ENCODE measurements around the gene CSF2RB. TPM values are rescaled to one million over a fixed set of nuclear protein-coding genes. Genes with fewer than 3 reads are reported as not detected.

The CSF2RB gene
- polyA plus RNA-seq (2011; rRNA removed) (not detected in 2 replicates), polyA minus RNA-seq (2011; rRNA and poly(A)+ RNA removed) (not detected in 2 replicates)

GRCh38 chr22:36913427-36914389 is at the start of gene CSF2RB:
TSS of gene CSF2RB (plus strand) at chr22:36913628. CDS start at chr22:36922208, 8,580 bp downstream.
- no peak for TF ChIP-seq CTCF (IDR thresholded peaks at IDR 0.05; ENCODE audit: low read depth, low read length)
- Histone ChIP-seq H3K27me3 (ENCODE audit: control insufficient read depth, insufficient read depth, low read length) (peaks cover 8% of the 10 kb centered on the region), H3K4me3 (ENCODE audit: low read depth, low read length) (no peak within 1 kb of the TSS), H3K9me3 (ENCODE audit: control insufficient read depth, insufficient read depth, low read length) (no peaks in the 10 kb centered on the region), H3K27ac (ENCODE audit: low read depth, low read length) (no peak within 1 kb of the TSS)
- ChIA-PET CTCF (interaction anchor here (0.9 kb wide), 1 partner anchor 57 kb away, joined by 3 read pairs; no protein-coding TSS in a partner anchor), POLR2A (no interaction called here)
- DNase-seq (ENCODE audit: low read depth, low spot score): no peak

DNA sequence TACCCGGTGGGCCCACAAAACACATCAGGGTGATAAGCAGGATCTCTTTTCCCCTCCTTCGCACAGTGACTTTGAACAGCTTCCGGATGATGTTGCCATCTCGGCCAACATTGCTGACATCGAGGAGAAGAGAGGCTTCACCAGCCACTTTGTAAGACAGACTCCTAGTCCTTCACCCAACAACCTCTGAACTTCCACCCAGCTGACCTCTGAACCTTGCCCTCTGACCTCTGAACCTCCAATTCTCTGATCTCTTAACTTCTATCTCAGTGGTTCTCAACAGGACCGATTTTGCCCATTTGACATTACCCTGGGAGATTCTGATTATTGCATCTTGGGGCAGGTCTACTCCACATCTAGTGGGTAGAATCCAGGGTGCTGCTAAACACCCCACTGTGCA is 49.4 kb upstream of the CSF2RB start:
- POLR2A ChIA-PET: no interaction called here
- Histone ChIP-seq H3K27ac (ENCODE audit: low read depth, low read length) (no peak overlapping the region), H3K27me3 (ENCODE audit: control insufficient read depth, insufficient read depth, low read length) (peaks cover 4% of the 10 kb centered on the region), H3K9me3 (ENCODE audit: control insufficient read depth, insufficient read depth, low read length) (no peaks in the 10 kb centered on the region), H3K4me3 (ENCODE audit: low read depth, low read length) (no peak overlapping the region)
- TF ChIP-seq CTCF (IDR thresholded peaks at IDR 0.05; ENCODE audit: low read depth, low read length): no peak
- CTCF ChIA-PET: interaction anchor here (2.2 kb wide), 1 partner anchor 8 kb away, joined by 12 read pairs; no protein-coding TSS in a partner anchor
- DNase-seq (ENCODE audit: low read depth, low spot score): no peak

DNA sequence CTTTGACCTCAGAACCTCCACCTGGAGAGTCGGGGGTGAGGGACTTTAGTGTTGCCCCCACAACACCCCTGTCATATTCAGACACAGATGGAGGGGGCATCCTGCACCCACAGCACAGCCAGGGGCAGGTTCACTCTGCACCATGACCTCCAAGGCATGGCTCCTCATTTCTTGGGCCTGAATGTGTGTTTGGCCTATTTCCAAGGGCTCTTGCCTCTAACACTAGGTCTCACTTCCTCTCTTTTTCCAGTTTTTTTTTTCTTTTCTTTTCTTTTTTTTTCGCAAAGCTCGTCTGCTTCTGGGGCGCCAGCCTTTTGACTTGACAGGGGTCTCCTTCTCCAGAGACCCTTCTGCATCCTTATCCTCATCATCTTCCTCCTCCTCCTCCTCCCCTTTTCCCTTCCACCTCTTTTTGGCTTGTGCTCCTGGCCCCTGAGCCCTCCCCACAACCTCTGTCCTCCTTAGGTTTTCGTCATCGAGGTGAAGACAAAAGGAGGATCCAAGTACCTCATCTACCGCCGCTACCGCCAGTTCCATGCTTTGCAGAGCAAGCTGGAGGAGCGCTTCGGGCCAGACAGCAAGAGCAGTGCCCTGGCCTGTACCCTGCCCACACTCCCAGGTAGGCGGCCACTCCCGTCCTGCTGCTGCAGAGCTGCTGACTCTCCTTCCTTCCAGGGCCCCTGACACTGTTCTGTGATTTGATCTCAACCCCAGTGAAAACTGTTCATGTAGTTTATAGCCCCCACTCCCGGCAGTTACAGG is 48.8 kb upstream of the CSF2RB start:
- DNase-seq (ENCODE audit: low read depth, low spot score): no peak
- ChIA-PET CTCF (interaction anchor here (2.2 kb wide), 1 partner anchor 8 kb away, joined by 12 read pairs; no protein-coding TSS in a partner anchor), POLR2A (no interaction called here)
- no peak overlapping the region for H3K27ac ChIP-seq (ENCODE audit: low read depth, low read length)
- TF ChIP-seq CTCF (IDR thresholded peaks at IDR 0.05; ENCODE audit: low read depth, low read length): no peak
- no peak overlapping the region for H3K4me3 ChIP-seq (ENCODE audit: low read depth, low read length)
- H3K9me3 ChIP-seq (ENCODE audit: control insufficient read depth, insufficient read depth, low read length): no peaks in the 10 kb centered on the region
- peaks cover 4% of the 10 kb centered on the region for H3K27me3 ChIP-seq (ENCODE audit: control insufficient read depth, insufficient read depth, low read length)

DNA sequence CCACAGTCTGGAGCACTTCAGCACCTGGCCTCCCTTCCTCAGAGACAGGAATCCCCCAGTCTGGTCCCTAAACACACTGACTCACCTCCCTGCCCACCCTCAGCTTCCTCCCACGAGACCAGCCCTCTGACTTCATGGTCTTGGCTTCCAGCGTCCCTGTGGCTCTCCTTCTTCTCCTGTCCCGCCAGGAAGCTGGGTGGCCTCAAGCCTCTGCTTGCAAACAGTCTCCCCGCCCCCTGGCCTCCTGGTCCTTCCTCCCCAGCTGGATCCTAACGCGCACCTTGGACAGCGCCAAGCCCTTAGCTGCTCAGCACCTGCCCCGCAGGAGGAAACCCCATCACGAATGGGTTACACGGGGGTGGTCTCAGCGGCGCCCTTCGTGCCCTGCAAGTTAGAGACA is 48.1 kb upstream of the CSF2RB start:
- POLR2A ChIA-PET: no interaction called here
- peaks cover 2% of the 10 kb centered on the region for H3K27me3 ChIP-seq (ENCODE audit: control insufficient read depth, insufficient read depth, low read length)
- no peaks in the 10 kb centered on the region for H3K9me3 ChIP-seq (ENCODE audit: control insufficient read depth, insufficient read depth, low read length)
- DNase-seq (ENCODE audit: low read depth, low spot score): no peak
- TF ChIP-seq CTCF (IDR thresholded peaks at IDR 0.05; ENCODE audit: low read depth, low read length): no peak
- CTCF ChIA-PET: interaction anchor here (2.2 kb wide), 1 partner anchor 9 kb away, joined by 12 read pairs; no protein-coding TSS in a partner anchor
- no peak overlapping the region for H3K4me3 ChIP-seq (ENCODE audit: low read depth, low read length)
- no peak overlapping the region for H3K27ac ChIP-seq (ENCODE audit: low read depth, low read length)
